Colonic mucosa (tissue), 4 donors: ENCODE results near the gene ANK2. TPM values are rescaled to one million over a fixed set of nuclear protein-coding genes. Genes with fewer than 3 reads are reported as not detected.

Source experiments
- DNase-seq: peaks from one replicate; pipeline ENCODE4 v3.0.0-alpha.2; 2020
- H3K27ac ChIP-seq: fragments of 200-600 bp; one replicate; pipeline ENCODE4 v1.8.0; 2021
- H3K27me3 ChIP-seq: fragments of 200-600 bp; one replicate; pipeline ENCODE4 v1.8.0; 2021
- H3K36me3 ChIP-seq: fragments of 200-600 bp; one replicate; pipeline ENCODE4 v1.8.0; 2021
- H3K4me1 ChIP-seq: fragments of 200-600 bp; one replicate; pipeline ENCODE4 v1.8.0; 2021; ENCODE audit warnings: mild to moderate bottlenecking
- H3K4me3 ChIP-seq: fragments of 200-600 bp; one replicate; pipeline ENCODE4 v1.8.0; 2021
- H3K9ac ChIP-seq, 2 donors: one replicate each; pipeline ENCODE4 v1.7.0; 2013; ENCODE audit warnings: control low read depth in 2 of 2, low read depth in 2 of 2, low read length in 2 of 2
- H3K9me3 ChIP-seq: fragments of 200-600 bp; one replicate; pipeline ENCODE4 v1.8.0; 2021
- CTCF ChIP-seq: fragments of 200-600 bp; IDR thresholded peaks from one replicate; pipeline ENCODE4 v1.8.0; 2022; ENCODE audit warnings: antibody characterized with exemption, mild to moderate bottlenecking
- intact Hi-C: fragments of 100-400 bp; cut with DNase I; formaldehyde crosslinking; loops from one replicate; pipeline ENCODE4 v1.14.1; 2022
- total RNA-seq, 2 donors: library from RNA; stranded (reverse); fragmentation: NEBNext Ultra II Directional in 1 of 2; extraction: Animal tissue kit (Norgen Biotek cat#: 25700) in 1 of 2; gene quantifications; one replicate each; pipeline ENCODE4 v1.2.1, GENCODE V29; 2021
- donor health status: healthy.
- donor health status: DM: no; HTN: no; CAD: no.
- donor health status: DM: no; HTN: no; CAD: no.

The ANK2 gene
- total RNA-seq, 2 donors from 2014 or later: 4.6 to 20.7 TPM

GRCh38 chr4:113131621-113132020 lies 82.2 kb downstream of the ANK2 start:
- Histone ChIP-seq H3K36me3 (no peaks in the 10 kb centered on the region), H3K4me1 (no peaks in the 10 kb centered on the region), H3K9me3 (no peaks in the 10 kb centered on the region), H3K27me3 (no peaks in the 10 kb centered on the region), H3K27ac (no peak overlapping the region), H3K4me3 (no peak overlapping the region), H3K9ac (no peak overlapping the region)
- no peak for TF ChIP-seq CTCF
- intact Hi-C loops: no loop called here
- DNase-seq: no peak

GRCh38 chr4:113141901-113142346 lies 92.5 kb downstream of the ANK2 start:
- no peak for TF ChIP-seq CTCF
- H3K27ac ChIP-seq: no peak overlapping the region
- no peak for DNase-seq

GRCh38 chr4:113142351-113142750 lies 92.9 kb downstream of the ANK2 start:
- no peak for DNase-seq
- H3K36me3 ChIP-seq: no peaks in the 10 kb centered on the region
- H3K9me3 ChIP-seq: no peaks in the 10 kb centered on the region
- H3K9ac ChIP-seq: no peak overlapping the region
- H3K27me3 ChIP-seq: no peaks in the 10 kb centered on the region
- H3K4me3 ChIP-seq: no peak overlapping the region
- intact Hi-C loops: no loop called here
- no peak for TF ChIP-seq CTCF
- no peaks in the 10 kb centered on the region for H3K4me1 ChIP-seq
- no peak overlapping the region for H3K27ac ChIP-seq

More at GRCh38 chr4:113141901-113142346, 92.5 kb downstream of the ANK2 start:
- intact Hi-C loops: no loop called here
- no peaks in the 10 kb centered on the region for H3K36me3 ChIP-seq
- no peaks in the 10 kb centered on the region for H3K27me3 ChIP-seq
- H3K9ac ChIP-seq: no peak overlapping the region
- no peak overlapping the region for H3K4me3 ChIP-seq
- H3K9me3 ChIP-seq: no peaks in the 10 kb centered on the region
- no peaks in the 10 kb centered on the region for H3K4me1 ChIP-seq

GRCh38 chr4:113144091-113144490 lies 94.6 kb downstream of the ANK2 start:
- Histone ChIP-seq H3K27ac (no peak overlapping the region), H3K9me3 (no peaks in the 10 kb centered on the region), H3K4me1 (no peaks in the 10 kb centered on the region), H3K9ac (no peak overlapping the region), H3K27me3 (no peaks in the 10 kb centered on the region), H3K4me3 (no peak overlapping the region), H3K36me3 (no peaks in the 10 kb centered on the region)
- no peak for DNase-seq
- intact Hi-C loops: no loop called here
- no peak for TF ChIP-seq CTCF

GRCh38 chr4:113145147-113145518 lies 95.7 kb downstream of the ANK2 start:
- Histone ChIP-seq H3K36me3 (no peaks in the 10 kb centered on the region), H3K9ac (no peak overlapping the region), H3K27ac (no peak overlapping the region), H3K4me3 (no peak overlapping the region), H3K9me3 (no peaks in the 10 kb centered on the region), H3K4me1 (no peaks in the 10 kb centered on the region), H3K27me3 (no peaks in the 10 kb centered on the region)
- intact Hi-C loops: no loop called here
- DNase-seq: no peak
- TF ChIP-seq CTCF: no peak
